Activated naive CD4-positive, alpha-beta T cell treated with anti-CD3 and anti-CD28 coated beads, Interleukin-2, amount 10 ng/mL, durations not matched to agents 7 days and 5 days (primary cell): ENCODE measurements around the gene RHBDF1.
"Not testable (repeated sequence)": the region's sequence is repeated elsewhere in the genome, so short reads cannot be mapped to it uniquely, and the experiment has no call there.

Experiments
- CTCF ChIA-PET: fragments of 350-600 bp; sonication (Branson Sonifier 250); formaldehyde crosslinking; loops from one replicate; lab custom pipeline; 2021; ENCODE audit warnings: antibody characterized with exemption; lab: Charles Lee
- DNase-seq: peaks from one replicate; pipeline ENCODE4 v3.0.0-alpha.2; 2020
- H3K27ac Mint-ChIP-seq: one replicate; pipeline ENCODE4 v1.8.0; 2021; ENCODE audit warnings: mild to moderate bottlenecking, moderate library complexity, mixed read lengths
- H3K27me3 Mint-ChIP-seq: one replicate; pipeline ENCODE4 v1.8.0; 2021; ENCODE audit warnings: mild to moderate bottlenecking, mixed read lengths
- H3K36me3 Mint-ChIP-seq: one replicate; pipeline ENCODE4 v1.8.0; 2021; ENCODE audit warnings: mixed read lengths
- H3K4me1 Mint-ChIP-seq: one replicate; pipeline ENCODE4 v1.8.0; 2021; ENCODE audit warnings: mixed read lengths
- H3K4me3 Mint-ChIP-seq: one replicate; pipeline ENCODE4 v1.8.0; 2021; ENCODE audit warnings: mild to moderate bottlenecking, moderate library complexity, mixed read lengths
- H3K9me3 Mint-ChIP-seq: one replicate; pipeline ENCODE4 v1.8.0; 2021; ENCODE audit warnings: mixed read lengths

RHBDF1 gene

GRCh38 chr16:38941-39892 is 33.2 kb downstream of the RHBDF1 start:
- H3K4me3 Mint-ChIP-seq = no peak overlapping the region
- peaks cover 59% of the 10 kb centered on the region for H3K4me1 Mint-ChIP-seq
- peak; percentile 83 for DNase-seq
- peaks cover 27% of the 10 kb centered on the region for H3K36me3 Mint-ChIP-seq
- CTCF ChIA-PET = interaction anchor here (0.7 kb wide), 1 partner anchor 541 kb away, joined by 3 read pairs; no protein-coding TSS in a partner anchor
- H3K27ac Mint-ChIP-seq = peak overlapping the region; percentile 82
- H3K9me3 Mint-ChIP-seq = no peaks in the 10 kb centered on the region
- H3K27me3 Mint-ChIP-seq = no peaks in the 10 kb centered on the region

- H3K27me3 Mint-ChIP-seq, H3K9me3 Mint-ChIP-seq, H3K4me3 Mint-ChIP-seq, DNase-seq: not testable (repeated sequence)
- Mint-ChIP-seq H3K4me1 (peaks cover 54% of the 10 kb centered on the region), H3K36me3 (peaks cover 20% of the 10 kb centered on the region), H3K27ac (peak overlapping the region; percentile 69)
- CTCF ChIA-PET = interaction anchor here (0.7 kb wide), 1 partner anchor 542 kb away, joined by 3 read pairs; no protein-coding TSS in a partner anchor
These were observed 34.2 kb downstream of the RHBDF1 start for GRCh38 chr16:38206-38605.

GRCh38 chr16:37511-37910 is 34.9 kb downstream of the RHBDF1 start:
- CTCF ChIA-PET = interaction anchor here (0.7 kb wide), 1 partner anchor 29 kb away, joined by 3 read pairs; no protein-coding TSS in a partner anchor
- Mint-ChIP-seq H3K4me3 (no peak overlapping the region), H3K4me1 (peaks cover 47% of the 10 kb centered on the region), H3K27ac (no peak overlapping the region), H3K27me3 (no peaks in the 10 kb centered on the region), H3K9me3 (no peaks in the 10 kb centered on the region), H3K36me3 (peaks cover 13% of the 10 kb centered on the region)
- DNase-seq = no peak

GRCh38 chr16:36336-36984 is 36.0 kb downstream of the RHBDF1 start:
- peaks cover 7% of the 10 kb centered on the region for H3K36me3 Mint-ChIP-seq
- H3K4me3 Mint-ChIP-seq = no peak overlapping the region
- no peaks in the 10 kb centered on the region for H3K9me3 Mint-ChIP-seq
- no peaks in the 10 kb centered on the region for H3K27me3 Mint-ChIP-seq
- H3K4me1 Mint-ChIP-seq = peaks cover 38% of the 10 kb centered on the region
- DNase-seq = no peak
- H3K27ac Mint-ChIP-seq = no peak overlapping the region
- CTCF ChIA-PET = no interaction called here

- peak overlapping the region; percentile 2 for H3K27ac Mint-ChIP-seq
- no peak for DNase-seq
- no peak overlapping the region for H3K4me3 Mint-ChIP-seq
- peaks cover 33% of the 10 kb centered on the region for H3K4me1 Mint-ChIP-seq
- no peaks in the 10 kb centered on the region for H3K9me3 Mint-ChIP-seq
- peaks cover 7% of the 10 kb centered on the region for H3K36me3 Mint-ChIP-seq
- no peaks in the 10 kb centered on the region for H3K27me3 Mint-ChIP-seq
- CTCF ChIA-PET = no interaction called here
These were observed 36.6 kb downstream of the RHBDF1 start for GRCh38 chr16:35678-36305.

GRCh38 chr16:35011-35677 is 37.3 kb downstream of the RHBDF1 start:
- CTCF ChIA-PET = no interaction called here
- Mint-ChIP-seq H3K4me1 (peaks cover 33% of the 10 kb centered on the region), H3K27me3 (no peaks in the 10 kb centered on the region), H3K4me3 (no peak overlapping the region), H3K9me3 (no peaks in the 10 kb centered on the region), H3K27ac (peak overlapping the region; percentile 8), H3K36me3 (peaks cover 7% of the 10 kb centered on the region)
- DNase-seq = no peak

GRCh38 chr16:34648-34987 is 37.8 kb downstream of the RHBDF1 start:
- DNase-seq = no peak
- H3K9me3 Mint-ChIP-seq = no peaks in the 10 kb centered on the region
- no peaks in the 10 kb centered on the region for H3K27me3 Mint-ChIP-seq
- peaks cover 7% of the 10 kb centered on the region for H3K36me3 Mint-ChIP-seq
- no peak overlapping the region for H3K4me3 Mint-ChIP-seq
- H3K4me1 Mint-ChIP-seq = peaks cover 29% of the 10 kb centered on the region
- H3K27ac Mint-ChIP-seq = peak overlapping the region; percentile 8
- CTCF ChIA-PET = no interaction called here

GRCh38 chr16:33877-34647 is 38.4 kb downstream of the RHBDF1 start:
- Mint-ChIP-seq H3K36me3 (peaks cover 5% of the 10 kb centered on the region), H3K4me1 (peaks cover 23% of the 10 kb centered on the region), H3K4me3 (no peak overlapping the region), H3K9me3 (no peaks in the 10 kb centered on the region), H3K27ac (no peak overlapping the region), H3K27me3 (no peaks in the 10 kb centered on the region)
- DNase-seq = no peak
- CTCF ChIA-PET = interaction anchor here (0.6 kb wide), 1 partner anchor 60 kb away, joined by 3 read pairs; no protein-coding TSS in a partner anchor

GRCh38 chr16:33154-33876 is 39.1 kb downstream of the RHBDF1 start:
- H3K9me3 Mint-ChIP-seq, H3K4me3 Mint-ChIP-seq, CTCF ChIA-PET, H3K27ac Mint-ChIP-seq, DNase-seq, H3K27me3 Mint-ChIP-seq, H3K36me3 Mint-ChIP-seq: not testable (repeated sequence)
- H3K4me1 Mint-ChIP-seq = peaks cover 15% of the 10 kb centered on the region

- H3K4me3 Mint-ChIP-seq, H3K27ac Mint-ChIP-seq, H3K4me1 Mint-ChIP-seq, CTCF ChIA-PET, H3K27me3 Mint-ChIP-seq, DNase-seq, H3K9me3 Mint-ChIP-seq, H3K36me3 Mint-ChIP-seq: not testable (repeated sequence)
These were observed 41.8 kb downstream of the RHBDF1 start for GRCh38 chr16:30627-31026.

GRCh38 chr16:25926-26348 is 46.5 kb downstream of the RHBDF1 start:
- H3K4me1 Mint-ChIP-seq, H3K27me3 Mint-ChIP-seq, DNase-seq, H3K27ac Mint-ChIP-seq, H3K36me3 Mint-ChIP-seq, H3K9me3 Mint-ChIP-seq, H3K4me3 Mint-ChIP-seq, CTCF ChIA-PET: not testable (repeated sequence)

GRCh38 chr16:24151-24550 is 48.3 kb downstream of the RHBDF1 start:
- H3K27me3 Mint-ChIP-seq, H3K4me1 Mint-ChIP-seq, H3K9me3 Mint-ChIP-seq, CTCF ChIA-PET, H3K36me3 Mint-ChIP-seq, H3K27ac Mint-ChIP-seq, H3K4me3 Mint-ChIP-seq, DNase-seq: not testable (repeated sequence)

- H3K27ac Mint-ChIP-seq, H3K4me3 Mint-ChIP-seq, CTCF ChIA-PET, H3K9me3 Mint-ChIP-seq, H3K27me3 Mint-ChIP-seq, H3K4me1 Mint-ChIP-seq, H3K36me3 Mint-ChIP-seq, DNase-seq: not testable (repeated sequence)
These were observed 51.5 kb downstream of the RHBDF1 start for GRCh38 chr16:20886-21285.
